Spleen (tissue), 7 donors: ENCODE data around the gene KREMEN1.

ENCODE experiments used
- POLR2A ChIP-seq, 3 donors: fragments of 450-650 bp; IDR thresholded peaks; one replicate each; pipeline ENCODE4 v1.5.1; 2017; ENCODE audit warnings: antibody characterized with exemption in 3 of 3, mild to moderate bottlenecking in 1 of 3
- TF ChIP-seq, protein P1 (sequence below), 11 experiments: fragments of 200-600 bp in 7 of 11; fragments of 450-650 bp in 4 of 11; sonication (generic) in 4 of 11; IDR thresholded peaks in 8 of 11; conservative IDR thresholded peaks in 3 of 11; 1 replicate in 7 of 11; 2 replicates in 4 of 11; pipeline versions ENCODE4 v1.4.0 to v1.8.0; 2016 to 2021; ENCODE audit warnings: antibody characterized with exemption in 11 of 11, inconsistent platforms in 4 of 11, mild to moderate bottlenecking in 1 of 11
- donor health status: DM: no; HTN: no; CAD: no; lungs with moderate emphysema.
- donor health status: DM: no; HTN: no; CAD: no.
- donor health status: DM: no; HTN: no; CAD: no.

GRCh38 chr22:29187831-29188230, 115.0 kb downstream of the KREMEN1 start:
- TF ChIP-seq, protein P1, sequence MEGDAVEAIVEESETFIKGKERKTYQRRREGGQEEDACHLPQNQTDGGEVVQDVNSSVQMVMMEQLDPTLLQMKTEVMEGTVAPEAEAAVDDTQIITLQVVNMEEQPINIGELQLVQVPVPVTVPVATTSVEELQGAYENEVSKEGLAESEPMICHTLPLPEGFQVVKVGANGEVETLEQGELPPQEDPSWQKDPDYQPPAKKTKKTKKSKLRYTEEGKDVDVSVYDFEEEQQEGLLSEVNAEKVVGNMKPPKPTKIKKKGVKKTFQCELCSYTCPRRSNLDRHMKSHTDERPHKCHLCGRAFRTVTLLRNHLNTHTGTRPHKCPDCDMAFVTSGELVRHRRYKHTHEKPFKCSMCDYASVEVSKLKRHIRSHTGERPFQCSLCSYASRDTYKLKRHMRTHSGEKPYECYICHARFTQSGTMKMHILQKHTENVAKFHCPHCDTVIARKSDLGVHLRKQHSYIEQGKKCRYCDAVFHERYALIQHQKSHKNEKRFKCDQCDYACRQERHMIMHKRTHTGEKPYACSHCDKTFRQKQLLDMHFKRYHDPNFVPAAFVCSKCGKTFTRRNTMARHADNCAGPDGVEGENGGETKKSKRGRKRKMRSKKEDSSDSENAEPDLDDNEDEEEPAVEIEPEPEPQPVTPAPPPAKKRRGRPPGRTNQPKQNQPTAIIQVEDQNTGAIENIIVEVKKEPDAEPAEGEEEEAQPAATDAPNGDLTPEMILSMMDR (IDR thresholded peaks at IDR 0.05 in 8 of 11, conservative IDR thresholded peaks at IDR 0.05 in 3 of 11): no peak
- no peak for TF ChIP-seq POLR2A (IDR thresholded peaks at IDR 0.05)
